Fibroblast of mammary gland (primary cell): Measurements from ENCODE around the gene PITX2.

Source experiments
- DNase-seq: peaks from one replicate; pipeline ENCODE4 v3.0.0-alpha.2; 2010; ENCODE audit warnings: low read depth
- H3K4me3 ChIP-seq: 2 replicates; pipeline ENCODE4 v1.5.1; 2011; ENCODE audit warnings: low read depth, mild to moderate bottlenecking, low read length, moderate library complexity; ENCODE audit not compliant: control insufficient read depth
- TF ChIP-seq, protein P1 (sequence below): conservative IDR thresholded peaks from 2 replicates; pipeline ENCODE4 v1.5.1; 2011; ENCODE audit warnings: low read depth, low read length, inconsistent platforms; ENCODE audit not compliant: control insufficient read depth, insufficient read depth

Gene PITX2

GRCh38 chr4:110614976-110615352 lies 7.9 kb downstream of the PITX2 start:
- DNase-seq = no peak
- TF ChIP-seq, protein P1, sequence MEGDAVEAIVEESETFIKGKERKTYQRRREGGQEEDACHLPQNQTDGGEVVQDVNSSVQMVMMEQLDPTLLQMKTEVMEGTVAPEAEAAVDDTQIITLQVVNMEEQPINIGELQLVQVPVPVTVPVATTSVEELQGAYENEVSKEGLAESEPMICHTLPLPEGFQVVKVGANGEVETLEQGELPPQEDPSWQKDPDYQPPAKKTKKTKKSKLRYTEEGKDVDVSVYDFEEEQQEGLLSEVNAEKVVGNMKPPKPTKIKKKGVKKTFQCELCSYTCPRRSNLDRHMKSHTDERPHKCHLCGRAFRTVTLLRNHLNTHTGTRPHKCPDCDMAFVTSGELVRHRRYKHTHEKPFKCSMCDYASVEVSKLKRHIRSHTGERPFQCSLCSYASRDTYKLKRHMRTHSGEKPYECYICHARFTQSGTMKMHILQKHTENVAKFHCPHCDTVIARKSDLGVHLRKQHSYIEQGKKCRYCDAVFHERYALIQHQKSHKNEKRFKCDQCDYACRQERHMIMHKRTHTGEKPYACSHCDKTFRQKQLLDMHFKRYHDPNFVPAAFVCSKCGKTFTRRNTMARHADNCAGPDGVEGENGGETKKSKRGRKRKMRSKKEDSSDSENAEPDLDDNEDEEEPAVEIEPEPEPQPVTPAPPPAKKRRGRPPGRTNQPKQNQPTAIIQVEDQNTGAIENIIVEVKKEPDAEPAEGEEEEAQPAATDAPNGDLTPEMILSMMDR = no peak
- H3K4me3 ChIP-seq = no peak overlapping the region

DNA sequence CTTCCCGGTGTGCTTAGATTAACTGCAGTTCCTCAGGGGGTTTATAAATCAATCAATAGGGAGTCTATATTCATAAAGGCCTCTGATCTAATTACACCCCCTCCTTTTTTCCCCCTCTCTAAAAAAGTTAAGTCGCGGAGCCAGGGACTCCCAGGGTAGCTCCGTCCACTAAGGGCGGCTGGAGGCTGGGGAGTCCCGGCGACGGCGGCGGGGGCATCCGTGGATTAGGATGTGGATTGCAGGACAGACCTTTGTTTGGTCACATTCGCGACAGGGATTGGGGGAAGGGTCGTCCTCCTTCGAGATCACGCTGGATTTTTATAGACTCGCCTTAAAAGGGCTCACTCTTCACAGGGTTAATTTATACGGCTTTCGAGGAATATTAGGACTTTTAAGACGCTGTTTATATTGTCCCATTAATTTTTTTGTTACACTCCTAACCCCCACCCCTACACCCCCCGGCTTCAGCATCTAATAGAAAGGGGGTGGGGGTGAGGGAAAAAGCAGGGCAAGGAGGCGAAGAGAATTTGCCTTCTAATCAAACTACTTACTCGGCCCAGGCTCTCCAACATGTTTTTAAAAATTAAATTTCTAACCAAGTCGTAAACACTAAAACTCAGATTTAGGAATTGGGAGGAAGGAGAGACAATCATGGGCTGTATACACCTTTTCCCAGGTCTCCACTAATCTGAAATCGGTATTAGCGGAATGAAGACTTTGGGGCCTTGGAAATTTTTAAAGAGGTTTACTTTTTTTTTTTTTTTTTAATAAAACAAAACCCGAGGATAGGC lies 8.5 kb downstream of the PITX2 start:
- no peak overlapping the region for H3K4me3 ChIP-seq
- DNase-seq = no peak
- TF ChIP-seq, protein P1 = no peak

- TF ChIP-seq, protein P1 = no peak
These were observed 9.1 kb downstream of the PITX2 start for GRCh38 chr4:110613745-110614144.

DNA sequence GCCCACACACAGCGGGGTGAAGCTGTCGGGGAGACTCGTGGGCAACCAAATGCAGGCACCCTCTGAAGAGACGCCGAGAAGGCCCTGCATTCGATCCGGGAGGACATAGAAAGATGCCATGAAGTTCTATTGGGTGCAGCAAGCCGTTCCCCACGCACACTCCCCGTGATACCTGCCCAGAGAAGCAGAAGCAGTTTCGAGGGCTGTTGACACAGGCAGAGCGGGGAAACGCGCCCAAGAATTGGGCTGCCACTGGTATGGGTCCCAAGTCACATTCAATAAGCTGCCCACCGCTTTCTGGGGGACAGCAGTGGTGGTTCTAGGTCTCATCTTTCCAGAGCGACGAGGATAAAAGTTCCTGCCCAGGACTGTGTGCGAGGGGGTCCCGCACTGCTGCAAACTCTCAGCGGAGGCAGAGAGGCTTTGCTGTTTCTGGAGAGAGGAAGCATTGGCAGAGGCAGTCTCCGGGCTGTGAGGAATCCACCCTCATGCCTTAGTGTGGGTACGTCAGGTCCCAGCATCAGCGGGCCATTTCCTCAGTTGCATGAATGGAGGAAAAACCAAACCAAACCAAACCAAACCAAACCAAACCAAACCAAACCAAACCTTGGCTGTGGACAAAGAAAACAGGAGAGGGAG lies 10.1 kb downstream of the PITX2 start:
- H3K4me3 ChIP-seq = no peak overlapping the region
- TF ChIP-seq, protein P1 = no peak
- DNase-seq = no peak

More at GRCh38 chr4:110613745-110614144, 9.1 kb downstream of the PITX2 start:
- H3K4me3 ChIP-seq = no peak overlapping the region
- no peak for DNase-seq

DNA sequence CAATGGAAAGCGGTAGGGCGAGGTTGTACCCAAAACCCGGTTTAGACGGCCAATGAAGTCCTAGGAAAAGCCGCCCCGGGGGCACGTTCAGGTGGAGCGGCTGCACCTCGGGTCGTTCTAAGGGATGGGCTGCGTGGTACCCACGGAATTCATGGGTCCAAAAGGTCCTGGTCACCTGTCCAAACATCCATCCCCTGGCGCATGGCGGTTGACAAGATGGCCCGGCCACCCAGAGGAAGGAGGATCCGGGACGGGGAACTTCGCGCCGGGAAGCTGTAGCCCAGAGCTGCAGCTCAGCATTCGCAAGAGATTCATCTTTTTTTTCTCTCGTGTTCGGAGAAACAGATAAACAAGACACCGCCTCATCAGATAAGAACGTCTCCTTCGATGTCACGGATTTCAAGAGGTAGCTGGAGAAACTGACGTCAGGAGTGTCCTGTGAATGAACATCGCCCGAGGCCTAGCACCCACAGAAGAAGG lies 10.9 kb downstream of the PITX2 start:
- TF ChIP-seq, protein P1 = no peak
- no peak for DNase-seq
- H3K4me3 ChIP-seq = peak overlapping the region; percentile 17

- H3K4me3 ChIP-seq = peak overlapping the region; percentile 17
- TF ChIP-seq, protein P1 = no peak
- DNase-seq = no peak
These were observed 11.7 kb downstream of the PITX2 start for GRCh38 chr4:110610940-110611831.
